GM19043 (cell line): Measurements from ENCODE around the gene GRID2.
"Not testable (repeated sequence)": the region's sequence is repeated elsewhere in the genome, so short reads cannot be mapped to it uniquely, and the experiment has no call there.

Experiments used
- ATAC-seq: cut with Tn5 transposase; IDR thresholded peaks from one replicate; pipeline ENCODE4 v1.9.1; 2021; ENCODE audit warnings: low read depth; ENCODE audit not compliant: unreplicated experiment

The GRID2 gene

GRCh38 chr4:93366169-93366755 lies 1062.5 kb downstream of the GRID2 start:
- ATAC-seq = not testable (repeated sequence)

GRCh38 chr4:93368968-93369367 lies 1065.2 kb downstream of the GRID2 start:
- ATAC-seq = no peak

- ATAC-seq = no peak
Measured at GRCh38 chr4:93370256-93370655, 1066.5 kb downstream of the GRID2 start.

- no peak for ATAC-seq
Measured at GRCh38 chr4:93373893-93374860, 1070.4 kb downstream of the GRID2 start.

GRCh38 chr4:93384241-93384640 lies 1080.5 kb downstream of the GRID2 start:
- ATAC-seq = no peak

GRCh38 chr4:93384887-93385286 lies 1081.1 kb downstream of the GRID2 start:
- no peak for ATAC-seq

- no peak for ATAC-seq
Measured at GRCh38 chr4:93394545-93395081, 1090.8 kb downstream of the GRID2 start.

GRCh38 chr4:93396272-93396671 lies 1092.5 kb downstream of the GRID2 start:
- ATAC-seq = no peak

GRCh38 chr4:93403571-93403970 lies 1099.8 kb downstream of the GRID2 start:
- no peak for ATAC-seq

- ATAC-seq = no peak
Measured at GRCh38 chr4:93407493-93408275, 1103.9 kb downstream of the GRID2 start.

GRCh38 chr4:93409035-93409434 lies 1105.3 kb downstream of the GRID2 start:
- ATAC-seq = no peak

- ATAC-seq = no peak
Measured at GRCh38 chr4:93414041-93414550, 1110.3 kb downstream of the GRID2 start.

GRCh38 chr4:93416344-93417128 lies 1112.8 kb downstream of the GRID2 start:
- no peak for ATAC-seq

- ATAC-seq = no peak
Measured at GRCh38 chr4:93431371-93431770, 1127.6 kb downstream of the GRID2 start.

GRCh38 chr4:93433840-93434239 lies 1130.1 kb downstream of the GRID2 start:
- ATAC-seq = no peak

- ATAC-seq = no peak
Measured at GRCh38 chr4:93436000-93436626, 1132.3 kb downstream of the GRID2 start.

- ATAC-seq = no peak
Measured at GRCh38 chr4:93437991-93438390, 1134.2 kb downstream of the GRID2 start.

GRCh38 chr4:93444860-93445259 lies 1141.1 kb downstream of the GRID2 start:
- no peak for ATAC-seq

GRCh38 chr4:93446038-93446437 lies 1142.3 kb downstream of the GRID2 start:
- ATAC-seq = no peak
